ENCODE measurements around the gene RASGRP4.
A peak's percentile ranks its signal among the peaks of the same experiment; 100 is the strongest.

Gene RASGRP4

DNA sequence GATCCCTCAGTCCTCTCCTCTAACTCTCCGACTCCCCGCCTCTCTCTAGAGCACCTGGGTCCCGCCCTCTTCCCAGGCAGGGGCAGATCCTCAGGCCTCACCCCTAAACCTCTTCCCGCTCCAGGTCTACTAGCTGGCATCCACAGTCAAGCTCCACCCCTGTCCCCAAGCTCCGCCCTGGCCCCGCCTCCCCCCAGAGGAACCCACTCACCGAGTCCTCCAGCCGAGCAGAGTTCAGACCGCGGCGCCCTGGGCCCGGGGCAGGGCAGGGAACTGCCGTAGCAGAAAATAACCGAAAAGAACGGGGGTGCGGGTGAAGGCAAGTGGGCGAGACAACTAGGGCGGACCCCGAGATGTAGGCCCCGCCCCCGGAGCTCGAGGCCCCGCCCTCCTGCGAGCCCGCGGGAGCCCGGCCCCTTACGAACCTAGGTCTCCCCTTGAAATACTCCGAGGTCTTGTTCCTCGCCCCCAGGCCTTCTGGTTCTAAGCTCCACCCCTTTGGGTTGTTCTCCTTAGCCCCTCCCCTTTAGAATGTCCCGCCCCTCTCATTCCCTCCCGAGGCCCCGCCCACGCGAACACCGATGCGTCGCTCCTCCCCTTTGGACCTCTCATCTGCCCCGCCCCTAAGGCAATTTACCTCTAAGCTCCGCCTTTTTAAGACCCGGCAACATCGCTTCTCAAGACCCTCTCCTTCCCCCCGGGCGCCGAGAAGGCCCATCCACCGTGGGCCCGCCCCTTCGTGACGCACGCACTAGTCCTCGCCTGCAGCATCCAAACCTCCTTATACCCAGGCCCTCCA lies 38.3 kb downstream of the RASGRP4 start, which contains the start of gene GGN:
TSS of gene GGN (minus strand) at position 485 of the 799 bp plus-strand sequence. CDS start 773 bp downstream, outside the sequence.
- no peak for FAIRE-seq

DNA sequence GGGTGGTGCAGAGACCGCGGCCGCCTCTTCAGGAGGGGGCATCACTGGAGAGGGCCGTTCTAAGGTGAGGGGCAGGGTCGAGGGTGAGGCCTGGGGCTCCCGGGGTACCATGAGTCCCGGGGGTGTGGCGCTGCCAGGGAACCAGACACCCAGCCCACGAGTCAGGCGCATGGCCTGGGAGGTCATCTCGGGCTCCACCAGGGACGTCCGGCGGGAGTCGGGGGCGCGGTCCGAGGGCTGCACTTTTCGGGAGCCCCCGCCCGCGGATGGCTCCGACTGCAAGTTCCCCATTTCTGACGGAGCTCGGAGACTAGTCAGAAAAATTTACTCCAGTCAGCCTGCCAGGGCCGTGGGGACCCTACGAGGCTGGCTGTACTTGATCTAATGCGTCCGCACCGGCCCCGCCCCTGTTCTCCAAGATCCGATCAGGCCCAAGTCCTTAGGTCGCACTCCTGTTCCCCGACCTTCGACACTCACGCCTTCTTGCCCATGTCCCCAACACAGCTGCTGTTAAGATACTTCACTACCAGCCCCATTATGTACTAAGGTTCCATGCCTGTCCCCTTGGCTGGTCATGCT lies 39.0 kb downstream of the RASGRP4 start:
- FAIRE-seq, result no peak

- no peak for FAIRE-seq
These were observed 39.6 kb downstream of the RASGRP4 start for GRCh38 chr19:38386300-38386970.

DNA sequence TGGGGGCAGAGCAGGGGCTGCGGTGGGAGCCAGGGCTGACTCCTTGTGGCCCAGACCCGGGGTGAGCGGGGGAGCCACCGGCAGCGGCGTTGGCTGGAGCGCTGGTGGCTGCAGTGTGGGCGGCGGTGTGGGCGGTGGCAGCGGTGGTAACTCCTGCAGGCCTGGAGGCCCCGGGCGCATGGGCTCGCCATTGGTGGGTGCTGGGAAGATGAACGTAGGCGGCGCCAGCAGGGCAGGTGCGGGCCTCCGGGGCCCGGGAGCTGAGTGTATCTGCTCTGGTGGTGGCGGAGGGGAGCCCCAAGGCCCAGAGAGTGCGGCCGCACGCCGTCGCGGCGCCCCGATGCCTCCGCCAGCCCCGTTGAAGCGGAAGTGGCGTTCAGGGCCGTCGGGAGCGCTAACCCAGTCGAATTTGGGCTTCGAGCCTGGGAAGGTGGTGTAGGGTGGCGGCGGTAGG lies 40.2 kb downstream of the RASGRP4 start:
- FAIRE-seq, result no peak

GRCh38 chr19:38385057-38385803 lies 40.8 kb downstream of the RASGRP4 start:
- FAIRE-seq, result no peak

DNA sequence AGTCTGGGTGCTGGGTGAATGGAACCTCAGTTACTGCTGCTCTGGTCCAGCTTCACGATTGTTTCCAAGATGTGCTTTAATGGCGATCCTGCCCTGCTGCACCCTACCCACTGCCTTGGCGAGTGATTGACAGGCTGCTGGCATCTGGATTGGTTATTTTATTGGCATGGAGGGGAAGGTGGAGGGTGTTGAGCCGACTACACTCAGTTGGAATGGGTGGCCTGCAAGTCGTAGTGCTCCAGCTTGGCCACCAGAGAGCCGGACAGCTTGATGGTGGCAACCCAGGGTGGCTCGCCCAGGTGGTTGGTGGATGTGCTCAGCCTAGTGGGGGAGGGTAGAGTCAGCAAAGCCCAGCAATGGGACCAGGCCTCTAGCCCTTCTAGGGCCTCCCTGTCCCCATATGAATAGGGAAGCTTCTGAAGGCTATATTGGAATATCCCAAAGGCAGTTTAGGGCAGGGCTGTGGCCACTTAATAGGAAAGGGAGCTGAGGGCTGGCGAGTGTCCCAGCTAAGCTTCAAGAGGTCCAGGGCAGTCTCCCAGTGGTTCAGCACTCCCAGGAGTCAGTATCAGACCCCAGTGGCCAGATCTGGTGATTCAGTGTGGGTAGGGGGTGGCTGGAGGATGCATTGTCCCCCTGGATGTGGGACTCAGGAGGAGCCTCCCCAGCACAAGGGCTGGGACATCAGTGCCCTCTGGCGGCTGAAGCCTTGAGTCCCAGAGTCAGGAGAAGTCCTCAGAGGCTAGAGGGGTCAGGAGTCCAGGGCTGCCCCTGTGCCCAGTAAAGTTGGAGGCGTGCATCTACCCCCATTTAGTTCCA lies 41.6 kb downstream of the RASGRP4 start:
- FAIRE-seq, result no peak

DNA sequence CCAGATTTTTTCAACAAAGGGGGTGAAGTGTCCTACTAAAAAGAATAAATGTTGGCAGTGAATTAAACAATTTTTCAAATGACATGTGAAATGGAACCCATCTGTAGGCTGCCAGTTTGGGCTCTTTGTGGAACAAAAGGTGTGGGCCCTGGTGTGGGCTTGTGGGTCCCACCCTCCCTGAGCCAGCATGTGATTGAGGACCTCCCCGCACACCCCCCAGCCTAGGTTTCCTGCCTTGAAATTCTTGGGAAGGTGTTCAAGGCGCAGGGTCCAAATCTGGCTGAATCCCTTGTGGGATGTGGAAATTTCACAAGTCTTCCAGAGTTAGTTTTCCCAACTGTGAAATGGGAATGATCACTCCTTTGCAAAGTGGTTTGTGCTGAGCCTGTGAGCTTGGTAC lies 42.3 kb downstream of the RASGRP4 start:
- FAIRE-seq, result no peak

GRCh38 chr19:38383184-38383583 lies 42.8 kb downstream of the RASGRP4 start:
- FAIRE-seq, result no peak

DNA sequence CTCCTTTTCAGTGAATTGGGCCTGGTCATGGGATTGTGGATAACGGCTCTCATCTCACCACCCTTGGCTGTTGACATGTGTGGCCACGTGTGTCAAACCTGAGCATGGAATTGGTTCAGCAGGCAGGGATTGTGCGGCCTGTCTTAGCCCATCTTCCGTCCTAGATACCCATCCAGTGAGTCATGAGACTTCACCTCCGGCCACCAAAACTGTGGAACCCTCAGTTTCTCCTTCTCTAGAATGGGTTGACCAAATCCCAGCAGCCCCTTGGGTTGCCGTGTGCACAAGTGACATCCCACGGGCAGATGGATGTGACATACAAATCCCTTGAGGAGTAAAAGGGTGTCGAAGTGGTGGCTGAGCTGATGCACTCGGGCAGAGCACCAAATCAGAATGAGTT lies 44.9 kb downstream of the RASGRP4 start:
- FAIRE-seq, result no peak

- FAIRE-seq, result no peak
These were observed 47.2 kb downstream of the RASGRP4 start for GRCh38 chr19:38378866-38379265.

- FAIRE-seq, result no peak
These were observed 49.0 kb downstream of the RASGRP4 start for GRCh38 chr19:38377052-38377451.

- no peak for FAIRE-seq
These were observed 49.4 kb downstream of the RASGRP4 start for GRCh38 chr19:38376576-38376975.

GRCh38 chr19:38375748-38376147 lies 50.3 kb downstream of the RASGRP4 start:
- no peak for FAIRE-seq

GRCh38 chr19:38375098-38375493 lies 50.9 kb downstream of the RASGRP4 start:
- FAIRE-seq, result no peak

GRCh38 chr19:38374332-38375097 lies 51.5 kb downstream of the RASGRP4 start, which contains the start of gene PSMD8:
TSS of gene PSMD8 (plus strand) at chr19:38374571. CDS start at chr19:38374602, 31 bp downstream.
- peak; percentile 99 for FAIRE-seq

- FAIRE-seq, result no peak
These were observed 52.1 kb downstream of the RASGRP4 start for GRCh38 chr19:38373907-38374331.

DNA sequence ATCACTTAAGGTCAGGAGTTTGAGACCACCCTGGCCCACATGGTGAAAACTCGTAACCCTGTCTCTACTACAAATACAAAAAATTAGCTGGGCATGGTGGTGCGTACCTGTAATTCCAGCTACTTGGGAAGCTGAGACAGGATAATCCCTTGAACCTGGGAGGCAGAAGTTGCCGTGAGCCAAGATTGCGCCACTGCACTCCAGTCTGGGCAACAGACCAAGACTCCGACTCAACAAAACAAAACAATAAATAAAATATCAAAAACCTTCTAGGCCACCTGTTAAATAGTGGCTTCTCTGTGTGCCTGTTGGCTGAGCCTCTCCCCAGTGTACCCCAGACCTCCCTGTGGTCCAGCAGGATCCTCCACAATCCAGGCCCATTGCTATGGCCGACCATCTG lies 54.9 kb downstream of the RASGRP4 start:
- no peak for FAIRE-seq

DNA sequence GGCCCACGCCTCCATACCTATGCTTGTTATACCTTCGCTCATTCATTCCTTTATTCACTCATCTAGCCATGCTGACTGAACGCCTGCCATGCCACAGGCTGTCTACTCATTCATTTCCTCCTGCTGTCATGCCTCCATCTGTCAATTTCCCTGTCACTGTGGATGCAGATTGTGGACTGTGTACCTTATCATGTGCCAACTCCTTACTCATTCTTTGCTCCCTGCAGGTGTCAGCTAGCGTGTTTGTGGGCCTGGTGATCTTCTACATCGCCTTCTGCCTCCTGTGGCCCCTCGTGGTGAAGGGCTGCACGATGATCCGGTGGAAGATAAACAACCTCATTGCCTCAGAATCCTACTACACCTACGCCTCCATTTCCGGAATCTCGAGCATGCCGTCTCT lies 55.7 kb downstream of the RASGRP4 start:
- no peak for FAIRE-seq

DNA sequence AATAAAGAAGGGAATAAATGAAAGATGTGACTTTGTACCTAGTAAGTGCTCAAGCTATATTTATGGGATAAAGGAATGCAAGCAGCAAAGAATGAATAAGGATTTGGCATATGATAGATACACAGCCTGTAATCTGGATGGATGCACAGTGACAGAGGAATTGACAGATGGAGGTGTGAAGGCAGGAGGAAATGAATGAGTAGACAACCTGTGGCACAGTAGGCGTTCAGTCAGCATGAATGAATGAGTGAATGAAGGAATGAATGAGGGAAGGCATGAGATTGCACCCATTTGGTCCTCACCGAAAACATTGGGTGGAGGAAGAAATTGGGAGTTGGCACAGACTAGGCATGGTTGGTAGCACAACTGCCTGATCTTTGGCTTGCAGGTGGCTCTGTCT lies 56.4 kb downstream of the RASGRP4 start:
- no peak for FAIRE-seq

- no peak for FAIRE-seq
These were observed 59.0 kb downstream of the RASGRP4 start for GRCh38 chr19:38367041-38367440.
